GM12878 (cell line): ENCODE results near the gene BIRC7.

Source experiments
- EP300 ChIP-seq, 2 experiments: fragments of 150-350 bp in 1 of 2; IDR thresholded peaks; 2 replicates each; pipeline ENCODE4 v1.6.1; 2011 to 2012; ENCODE audit warnings: low read depth in 2 of 2, low read length in 2 of 2, borderline replicate concordance in 1 of 2, improper control_type of control experiment in 1 of 2, inconsistent platforms in 1 of 2; ENCODE audit not compliant: control insufficient read depth in 1 of 2
- SIX5 ChIP-seq: IDR thresholded peaks from 2 replicates; pipeline ENCODE4 v1.6.1; 2011; ENCODE audit warnings: mild to moderate bottlenecking, low read depth, low read length, moderate library complexity; ENCODE audit not compliant: severe bottlenecking
- TF ChIP-seq, protein P1 (sequence below), 3 experiments: IDR thresholded peaks in 2 of 3; conservative IDR thresholded peaks in 1 of 3; 2 replicates each; pipeline ENCODE4 v1.5.1; 2011; ENCODE audit warnings: low read depth in 3 of 3, low read length in 3 of 3, mild to moderate bottlenecking in 3 of 3, control low read depth in 2 of 3, moderate library complexity in 2 of 3, inconsistent platforms in 1 of 3, mixed read lengths in 1 of 3; ENCODE audit not compliant: control insufficient read depth in 2 of 3, insufficient read depth in 1 of 3; ENCODE audit errors: extremely low read depth in 1 of 3

DNA sequence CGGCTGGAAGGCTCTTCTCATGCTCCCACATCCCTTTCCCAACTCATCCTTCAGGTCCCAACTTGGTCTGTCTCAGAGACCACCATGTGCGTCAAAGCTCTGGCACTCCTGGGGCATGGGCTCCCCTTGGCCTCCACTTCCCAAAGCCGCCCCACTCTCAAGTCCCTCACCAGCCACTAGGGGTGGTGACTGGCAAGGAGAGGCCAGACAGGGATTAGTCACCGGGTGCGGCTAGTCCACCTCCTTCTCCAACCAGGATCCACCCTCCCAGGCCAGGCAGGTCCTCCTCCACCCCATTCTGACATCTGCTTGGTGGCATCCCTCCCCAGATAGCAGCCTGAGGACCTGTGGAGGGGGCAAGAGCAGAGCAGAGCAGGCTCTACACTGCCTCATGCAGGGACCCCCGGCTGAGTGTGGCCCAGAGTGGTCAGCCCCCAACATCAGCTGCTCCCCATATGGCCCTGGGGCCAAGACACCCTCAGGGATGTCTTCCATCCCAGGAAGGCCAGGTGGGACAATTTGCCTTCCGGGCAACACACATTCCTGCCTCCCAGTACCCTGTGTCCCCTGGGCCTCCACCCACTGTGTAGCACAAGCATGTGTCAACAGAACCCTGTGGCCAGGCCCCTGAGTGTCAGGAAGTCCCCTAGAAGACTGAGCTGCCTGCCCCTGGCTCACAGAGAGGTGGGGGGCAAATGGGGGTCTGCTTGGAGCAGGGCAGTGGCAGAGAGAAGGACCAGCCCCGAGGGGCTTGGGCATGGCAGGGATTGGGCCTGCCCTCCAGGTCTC lies 49.0 kb upstream of the BIRC7 start:
- TF ChIP-seq EP300 (IDR thresholded peaks at IDR 0.05; ENCODE audit: borderline replicate concordance in 1 of 2, control insufficient read depth in 1 of 2, low read depth in 2 of 2, low read length in 2 of 2) = no peak
- TF ChIP-seq, protein P1, sequence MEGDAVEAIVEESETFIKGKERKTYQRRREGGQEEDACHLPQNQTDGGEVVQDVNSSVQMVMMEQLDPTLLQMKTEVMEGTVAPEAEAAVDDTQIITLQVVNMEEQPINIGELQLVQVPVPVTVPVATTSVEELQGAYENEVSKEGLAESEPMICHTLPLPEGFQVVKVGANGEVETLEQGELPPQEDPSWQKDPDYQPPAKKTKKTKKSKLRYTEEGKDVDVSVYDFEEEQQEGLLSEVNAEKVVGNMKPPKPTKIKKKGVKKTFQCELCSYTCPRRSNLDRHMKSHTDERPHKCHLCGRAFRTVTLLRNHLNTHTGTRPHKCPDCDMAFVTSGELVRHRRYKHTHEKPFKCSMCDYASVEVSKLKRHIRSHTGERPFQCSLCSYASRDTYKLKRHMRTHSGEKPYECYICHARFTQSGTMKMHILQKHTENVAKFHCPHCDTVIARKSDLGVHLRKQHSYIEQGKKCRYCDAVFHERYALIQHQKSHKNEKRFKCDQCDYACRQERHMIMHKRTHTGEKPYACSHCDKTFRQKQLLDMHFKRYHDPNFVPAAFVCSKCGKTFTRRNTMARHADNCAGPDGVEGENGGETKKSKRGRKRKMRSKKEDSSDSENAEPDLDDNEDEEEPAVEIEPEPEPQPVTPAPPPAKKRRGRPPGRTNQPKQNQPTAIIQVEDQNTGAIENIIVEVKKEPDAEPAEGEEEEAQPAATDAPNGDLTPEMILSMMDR (IDR thresholded peaks at IDR 0.05 in 2 of 3, conservative IDR thresholded peaks at IDR 0.05 in 1 of 3; ENCODE audit: control insufficient read depth in 2 of 3, extremely low read depth in 1 of 3, insufficient read depth in 1 of 3, low read depth in 3 of 3, low read length in 3 of 3) = no peak
- no peak for TF ChIP-seq SIX5
